ENCODE data around the gene G2E3. TPM values are rescaled to one million over a fixed set of nuclear protein-coding genes. Genes with fewer than 3 reads are reported as not detected.

G2E3 gene
- total and polyA plus RNA-seq, 2 of the 13 experiments (the other 11 are each of a cell fraction or from before 2014, with no cell fraction given), result 22.8 to 63.0 TPM

DNA sequence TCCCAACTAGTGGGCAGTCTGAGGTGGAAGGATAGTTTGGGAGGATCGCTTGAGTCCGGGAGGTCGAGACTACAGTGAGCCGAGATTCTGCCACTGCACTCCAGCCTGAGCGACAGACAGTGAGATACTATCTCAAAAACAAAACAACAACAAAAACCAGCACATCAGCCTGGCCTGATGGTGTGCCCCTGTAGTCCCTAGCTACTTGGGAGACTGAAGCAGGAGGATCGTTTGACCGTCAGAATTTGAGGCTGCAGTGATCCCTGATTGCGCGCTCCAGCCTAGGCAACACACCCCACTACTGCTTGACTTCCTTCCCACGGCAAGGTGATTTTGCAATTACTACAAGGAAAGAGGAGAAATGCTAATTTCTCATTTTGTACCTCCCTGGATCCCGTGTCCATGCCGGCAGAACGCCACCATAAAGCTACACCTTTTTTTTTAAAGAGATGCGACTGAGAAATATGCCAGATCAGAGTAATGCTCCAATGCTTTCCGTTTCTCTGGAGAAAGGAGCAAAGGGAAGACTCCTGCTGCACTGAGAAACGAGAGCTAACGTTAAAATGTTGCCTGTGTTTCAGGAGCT, 62.5 kb downstream of the G2E3 start (continued):
- TF ChIP-seq ZNF17 (CRISPR knock-in tag; IDR thresholded peaks at IDR 0.05) (no peak), SPEN (CRISPR knock-in tag; IDR thresholded peaks at IDR 0.05; ENCODE audit: low read depth) (no peak), YEATS4 (CRISPR knock-in tag; IDR thresholded peaks at IDR 0.05; ENCODE audit: borderline replicate concordance) (no peak), DMAP1 (CRISPR knock-in tag; IDR thresholded peaks at IDR 0.05) (no peak), MED1 (CRISPR knock-in tag; IDR thresholded peaks at IDR 0.05) (no peak), ZNF678 (CRISPR knock-in tag; IDR thresholded peaks at IDR 0.05) (no peak; the same call in 1 of the 2 replicates), PAWR (CRISPR knock-in tag; IDR thresholded peaks at IDR 0.05; ENCODE audit: borderline replicate concordance) (no peak), FOXJ3 (CRISPR knock-in tag; IDR thresholded peaks at IDR 0.05; ENCODE audit: borderline replicate concordance) (no peak), ZNF326 (CRISPR knock-in tag; IDR thresholded peaks at IDR 0.05; ENCODE audit: borderline replicate concordance) (0 out of 2 replicates have a peak, but pooled peaks have one; percentile 24), ZNF674 (CRISPR knock-in tag; IDR thresholded peaks at IDR 0.05; ENCODE audit: low read depth) (no peak), SCMH1 (CRISPR knock-in tag; IDR thresholded peaks at IDR 0.05; ENCODE audit: borderline replicate concordance) (no peak)
- TF ChIP-seq, protein P1, sequence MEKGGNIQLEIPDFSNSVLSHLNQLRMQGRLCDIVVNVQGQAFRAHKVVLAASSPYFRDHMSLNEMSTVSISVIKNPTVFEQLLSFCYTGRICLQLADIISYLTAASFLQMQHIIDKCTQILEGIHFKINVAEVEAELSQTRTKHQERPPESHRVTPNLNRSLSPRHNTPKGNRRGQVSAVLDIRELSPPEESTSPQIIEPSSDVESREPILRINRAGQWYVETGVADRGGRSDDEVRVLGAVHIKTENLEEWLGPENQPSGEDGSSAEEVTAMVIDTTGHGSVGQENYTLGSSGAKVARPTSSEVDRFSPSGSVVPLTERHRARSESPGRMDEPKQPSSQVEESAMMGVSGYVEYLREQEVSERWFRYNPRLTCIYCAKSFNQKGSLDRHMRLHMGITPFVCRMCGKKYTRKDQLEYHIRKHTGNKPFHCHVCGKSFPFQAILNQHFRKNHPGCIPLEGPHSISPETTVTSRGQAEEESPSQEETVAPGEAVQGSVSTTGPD (CRISPR knock-in tag; IDR thresholded peaks at IDR 0.05), result no peak; the same call in 1 of the 2 replicates
- TF ChIP-seq, protein P2, sequence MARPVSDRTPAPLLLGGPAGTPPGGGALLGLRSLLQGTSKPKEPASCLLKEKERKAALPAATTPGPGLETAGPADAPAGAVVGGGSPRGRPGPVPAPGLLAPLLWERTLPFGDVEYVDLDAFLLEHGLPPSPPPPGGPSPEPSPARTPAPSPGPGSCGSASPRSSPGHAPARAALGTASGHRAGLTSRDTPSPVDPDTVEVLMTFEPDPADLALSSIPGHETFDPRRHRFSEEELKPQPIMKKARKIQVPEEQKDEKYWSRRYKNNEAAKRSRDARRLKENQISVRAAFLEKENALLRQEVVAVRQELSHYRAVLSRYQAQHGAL (CRISPR knock-in tag; IDR thresholded peaks at IDR 0.05; ENCODE audit: not compliant biosample characterization), result no peak
- TF ChIP-seq, protein P3, sequence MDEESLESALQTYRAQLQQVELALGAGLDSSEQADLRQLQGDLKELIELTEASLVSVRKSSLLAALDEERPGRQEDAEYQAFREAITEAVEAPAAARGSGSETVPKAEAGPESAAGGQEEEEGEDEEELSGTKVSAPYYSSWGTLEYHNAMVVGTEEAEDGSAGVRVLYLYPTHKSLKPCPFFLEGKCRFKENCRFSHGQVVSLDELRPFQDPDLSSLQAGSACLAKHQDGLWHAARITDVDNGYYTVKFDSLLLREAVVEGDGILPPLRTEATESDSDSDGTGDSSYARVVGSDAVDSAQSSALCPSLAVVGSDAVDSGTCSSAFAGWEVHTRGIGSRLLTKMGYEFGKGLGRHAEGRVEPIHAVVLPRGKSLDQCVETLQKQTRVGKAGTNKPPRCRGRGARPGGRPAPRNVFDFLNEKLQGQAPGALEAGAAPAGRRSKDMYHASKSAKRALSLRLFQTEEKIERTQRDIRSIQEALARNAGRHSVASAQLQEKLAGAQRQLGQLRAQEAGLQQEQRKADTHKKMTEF (CRISPR knock-in tag; IDR thresholded peaks at IDR 0.05), result no peak
- TF ChIP-seq, protein P4, sequence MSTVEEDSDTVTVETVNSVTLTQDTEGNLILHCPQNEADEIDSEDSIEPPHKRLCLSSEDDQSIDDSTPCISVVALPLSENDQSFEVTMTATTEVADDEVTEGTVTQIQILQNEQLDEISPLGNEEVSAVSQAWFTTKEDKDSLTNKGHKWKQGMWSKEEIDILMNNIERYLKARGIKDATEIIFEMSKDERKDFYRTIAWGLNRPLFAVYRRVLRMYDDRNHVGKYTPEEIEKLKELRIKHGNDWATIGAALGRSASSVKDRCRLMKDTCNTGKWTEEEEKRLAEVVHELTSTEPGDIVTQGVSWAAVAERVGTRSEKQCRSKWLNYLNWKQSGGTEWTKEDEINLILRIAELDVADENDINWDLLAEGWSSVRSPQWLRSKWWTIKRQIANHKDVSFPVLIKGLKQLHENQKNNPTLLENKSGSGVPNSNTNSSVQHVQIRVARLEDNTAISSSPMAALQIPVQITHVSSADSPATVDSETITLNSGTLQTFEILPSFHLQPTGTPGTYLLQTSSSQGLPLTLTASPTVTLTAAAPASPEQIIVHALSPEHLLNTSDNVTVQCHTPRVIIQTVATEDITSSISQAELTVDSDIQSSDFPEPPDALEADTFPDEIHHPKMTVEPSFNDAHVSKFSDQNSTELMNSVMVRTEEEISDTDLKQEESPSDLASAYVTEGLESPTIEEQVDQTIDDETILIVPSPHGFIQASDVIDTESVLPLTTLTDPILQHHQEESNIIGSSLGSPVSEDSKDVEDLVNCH (CRISPR knock-in tag; IDR thresholded peaks at IDR 0.05), result no peak
- TF ChIP-seq, protein P5, sequence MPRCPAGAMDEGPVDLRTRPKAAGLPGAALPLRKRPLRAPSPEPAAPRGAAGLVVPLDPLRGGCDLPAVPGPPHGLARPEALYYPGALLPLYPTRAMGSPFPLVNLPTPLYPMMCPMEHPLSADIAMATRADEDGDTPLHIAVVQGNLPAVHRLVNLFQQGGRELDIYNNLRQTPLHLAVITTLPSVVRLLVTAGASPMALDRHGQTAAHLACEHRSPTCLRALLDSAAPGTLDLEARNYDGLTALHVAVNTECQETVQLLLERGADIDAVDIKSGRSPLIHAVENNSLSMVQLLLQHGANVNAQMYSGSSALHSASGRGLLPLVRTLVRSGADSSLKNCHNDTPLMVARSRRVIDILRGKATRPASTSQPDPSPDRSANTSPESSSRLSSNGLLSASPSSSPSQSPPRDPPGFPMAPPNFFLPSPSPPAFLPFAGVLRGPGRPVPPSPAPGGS (CRISPR knock-in tag; IDR thresholded peaks at IDR 0.05), result no peak
- TF ChIP-seq, protein P6, sequence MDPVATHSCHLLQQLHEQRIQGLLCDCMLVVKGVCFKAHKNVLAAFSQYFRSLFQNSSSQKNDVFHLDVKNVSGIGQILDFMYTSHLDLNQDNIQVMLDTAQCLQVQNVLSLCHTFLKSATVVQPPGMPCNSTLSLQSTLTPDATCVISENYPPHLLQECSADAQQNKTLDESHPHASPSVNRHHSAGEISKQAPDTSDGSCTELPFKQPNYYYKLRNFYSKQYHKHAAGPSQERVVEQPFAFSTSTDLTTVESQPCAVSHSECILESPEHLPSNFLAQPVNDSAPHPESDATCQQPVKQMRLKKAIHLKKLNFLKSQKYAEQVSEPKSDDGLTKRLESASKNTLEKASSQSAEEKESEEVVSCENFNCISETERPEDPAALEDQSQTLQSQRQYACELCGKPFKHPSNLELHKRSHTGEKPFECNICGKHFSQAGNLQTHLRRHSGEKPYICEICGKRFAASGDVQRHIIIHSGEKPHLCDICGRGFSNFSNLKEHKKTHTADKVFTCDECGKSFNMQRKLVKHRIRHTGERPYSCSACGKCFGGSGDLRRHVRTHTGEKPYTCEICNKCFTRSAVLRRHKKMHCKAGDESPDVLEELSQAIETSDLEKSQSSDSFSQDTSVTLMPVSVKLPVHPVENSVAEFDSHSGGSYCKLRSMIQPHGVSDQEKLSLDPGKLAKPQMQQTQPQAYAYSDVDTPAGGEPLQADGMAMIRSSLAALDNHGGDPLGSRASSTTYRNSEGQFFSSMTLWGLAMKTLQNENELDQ (CRISPR knock-in tag; IDR thresholded peaks at IDR 0.05; ENCODE audit: borderline replicate concordance), result no peak
